ENCODE data around the gene MPDU1.
"Not testable (repeated sequence)": the region's sequence is repeated elsewhere in the genome, so short reads cannot be mapped to it uniquely, and the experiment has no call there.

MPDU1 gene

GRCh38 chr17:7614425-7615264 is 31.0 kb downstream of the MPDU1 start, which contains the start of gene FXR2:
Gene FXR2, minus strand, starts transcription at chr17:7614897. Its CDS starts 365 bp downstream, at chr17:7614532.
- DNase-seq (ENCODE audit: low read depth) = peak; percentile 100

- DNase-seq (ENCODE audit: low read depth) = no peak
Observed at GRCh38 chr17:7615265-7615747, 31.7 kb downstream of the MPDU1 start.

- no peak for DNase-seq (ENCODE audit: low read depth)
Observed at GRCh38 chr17:7618608-7619007, 35.0 kb downstream of the MPDU1 start.

- no peak for DNase-seq (ENCODE audit: low read depth)
Observed at GRCh38 chr17:7620835-7621234, 37.2 kb downstream of the MPDU1 start.

GRCh38 chr17:7623661-7624060 is 40.0 kb downstream of the MPDU1 start:
- no peak for DNase-seq (ENCODE audit: low read depth)

- not testable (repeated sequence) for DNase-seq (ENCODE audit: low read depth)
Observed at GRCh38 chr17:7625749-7626148, 42.1 kb downstream of the MPDU1 start.

- no peak for DNase-seq (ENCODE audit: low read depth)
Observed at GRCh38 chr17:7626307-7626706, 42.7 kb downstream of the MPDU1 start.

GRCh38 chr17:7626956-7627249 is 43.3 kb downstream of the MPDU1 start:
- peak; percentile 11 for DNase-seq (ENCODE audit: low read depth)

GRCh38 chr17:7627250-7628121 is 43.8 kb downstream of the MPDU1 start, which contains the start of gene SAT2:
Gene SAT2, minus strand, starts transcription at chr17:7627821. Its CDS starts 186 bp downstream, at chr17:7627635.
- DNase-seq (ENCODE audit: low read depth) = peak; percentile 93

GRCh38 chr17:7629939-7630571 is 46.4 kb downstream of the MPDU1 start, which contains the start of gene SHBG:
Gene SHBG, plus strand, starts transcription at chr17:7630135. Its CDS starts 38 bp downstream, at chr17:7630173.
- DNase-seq (ENCODE audit: low read depth) = no peak

- no peak for DNase-seq (ENCODE audit: low read depth)
Observed at GRCh38 chr17:7631398-7632380, 48.0 kb downstream of the MPDU1 start.

- DNase-seq (ENCODE audit: low read depth) = peak; percentile 15
Observed at GRCh38 chr17:7632492-7632894, 48.8 kb downstream of the MPDU1 start.

- DNase-seq (ENCODE audit: low read depth) = no peak
Observed at GRCh38 chr17:7633093-7633492, 49.4 kb downstream of the MPDU1 start.

- DNase-seq (ENCODE audit: low read depth) = no peak
Observed at GRCh38 chr17:7634384-7634783, 50.7 kb downstream of the MPDU1 start.

- DNase-seq (ENCODE audit: low read depth) = no peak
Observed at GRCh38 chr17:7636163-7636562, 52.5 kb downstream of the MPDU1 start.

Measured in GM04504 (cell line).